NCI-H2227 treated with DMSO at 0.1 percent for 48 hours (cell line): Measurements from ENCODE around the gene FMO4.
"Not testable (repeated sequence)": the region's sequence is repeated elsewhere in the genome, so short reads cannot be mapped to it uniquely, and the experiment has no call there.

Experiments used
- DNase-seq: peaks from one replicate; lab custom pipeline; 2025; lab: John Stamatoyannopoulos, UW

Gene FMO4

DNA sequence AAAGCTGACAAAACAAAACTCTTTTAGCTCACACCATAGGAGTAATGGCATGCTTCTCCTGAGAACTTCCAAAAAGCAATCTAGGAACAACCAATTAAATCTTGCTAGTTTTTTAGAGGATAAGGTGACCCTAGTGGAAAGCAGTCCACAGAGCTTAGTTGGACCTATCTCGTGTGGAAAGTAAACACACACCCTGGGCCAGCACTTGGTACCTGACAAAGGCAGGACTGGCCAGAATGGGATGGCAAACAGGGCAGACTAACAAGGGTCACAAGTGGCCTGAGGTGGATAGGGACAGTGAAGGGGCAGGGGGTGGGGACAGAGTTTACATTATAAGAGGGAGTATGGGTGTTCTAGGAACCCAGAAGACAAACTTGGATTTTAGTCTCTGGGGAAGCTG, 22.0 kb downstream of the FMO4 start:
- DNase-seq: no peak

GRCh38 chr1:171339345-171339744, 25.4 kb downstream of the FMO4 start:
- DNase-seq: not testable (repeated sequence)

- no peak for DNase-seq
These were observed 29.9 kb downstream of the FMO4 start for GRCh38 chr1:171343727-171344472.

- DNase-seq: no peak
These were observed 30.5 kb downstream of the FMO4 start for GRCh38 chr1:171344473-171344820.

- DNase-seq: no peak
These were observed 31.6 kb downstream of the FMO4 start for GRCh38 chr1:171345536-171345935.

DNA sequence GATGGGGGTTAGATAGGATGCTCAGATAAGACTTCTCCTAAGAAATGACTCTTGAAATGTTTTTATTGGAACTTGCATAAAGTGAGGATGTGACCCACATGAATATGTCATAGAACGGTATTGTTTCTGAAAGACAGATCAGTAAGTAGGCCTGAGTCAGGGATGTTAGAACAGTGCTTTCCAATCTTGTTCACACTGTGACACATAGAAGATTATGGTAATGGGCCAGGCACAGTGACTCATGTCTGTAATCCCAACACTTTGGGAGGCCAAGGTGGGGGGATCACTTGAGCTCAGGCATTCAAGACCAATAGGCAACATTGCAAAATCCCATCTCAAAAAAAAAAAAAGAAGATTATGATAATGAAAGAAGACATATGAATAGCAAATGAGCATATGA, 32.9 kb downstream of the FMO4 start:
- no peak for DNase-seq

DNA sequence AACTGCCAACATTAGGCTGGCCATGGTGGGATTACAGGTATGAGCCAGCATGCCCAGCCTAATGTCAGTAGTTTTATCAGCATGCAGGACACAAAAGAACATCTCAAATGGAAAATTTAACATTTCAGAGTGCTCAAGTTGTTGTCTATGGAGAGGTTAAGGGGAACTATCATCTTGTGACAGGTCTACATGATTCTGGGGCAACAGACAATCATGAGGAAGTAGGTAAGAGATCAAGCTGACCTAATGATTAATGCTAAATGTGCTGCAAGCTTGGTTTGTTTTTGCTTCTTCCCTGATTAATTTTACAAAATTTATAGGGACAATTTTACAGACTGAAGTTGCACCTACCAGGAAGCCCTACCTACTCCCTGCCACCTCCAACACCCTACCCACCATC, 36.6 kb downstream of the FMO4 start:
- no peak for DNase-seq

DNA sequence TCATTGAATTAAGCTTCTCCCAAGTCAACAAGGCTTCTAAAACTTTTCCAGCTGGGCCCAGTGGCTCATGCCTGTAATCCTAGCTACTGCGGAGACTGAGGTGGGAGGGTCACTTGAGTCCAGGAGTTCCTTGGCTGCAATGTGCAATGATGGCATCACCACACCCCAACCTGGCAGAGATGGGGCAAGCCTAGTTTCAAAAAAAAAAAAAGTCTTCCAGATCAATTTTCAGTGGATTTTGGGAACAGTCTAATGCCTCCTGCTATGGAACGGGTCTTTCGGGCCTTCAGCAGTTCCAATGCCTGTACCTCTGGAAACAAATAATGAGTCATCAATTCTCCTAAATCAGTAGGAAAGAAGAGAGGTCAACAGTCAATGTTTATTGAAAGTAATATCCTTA, 38.0 kb downstream of the FMO4 start:
- DNase-seq: no peak

DNA sequence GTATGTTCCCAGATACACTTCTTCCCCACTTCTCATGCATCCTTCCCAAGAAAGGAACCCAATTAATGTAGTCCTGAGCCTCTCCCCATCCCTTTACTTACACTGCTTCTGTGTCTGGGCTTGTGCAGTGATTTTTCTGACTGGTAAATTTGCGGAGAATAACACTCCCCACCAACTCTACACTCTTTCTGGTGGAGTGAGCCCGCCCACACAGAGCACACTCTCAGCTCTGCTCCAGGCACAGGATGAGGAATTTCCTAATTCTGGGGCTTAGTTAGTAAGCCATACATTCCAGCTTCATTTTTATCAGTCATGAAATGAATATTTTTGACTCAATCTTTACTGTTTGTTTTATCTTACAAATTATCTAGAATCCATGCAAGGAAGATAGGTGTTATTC, 38.6 kb downstream of the FMO4 start:
- DNase-seq: no peak

DNA sequence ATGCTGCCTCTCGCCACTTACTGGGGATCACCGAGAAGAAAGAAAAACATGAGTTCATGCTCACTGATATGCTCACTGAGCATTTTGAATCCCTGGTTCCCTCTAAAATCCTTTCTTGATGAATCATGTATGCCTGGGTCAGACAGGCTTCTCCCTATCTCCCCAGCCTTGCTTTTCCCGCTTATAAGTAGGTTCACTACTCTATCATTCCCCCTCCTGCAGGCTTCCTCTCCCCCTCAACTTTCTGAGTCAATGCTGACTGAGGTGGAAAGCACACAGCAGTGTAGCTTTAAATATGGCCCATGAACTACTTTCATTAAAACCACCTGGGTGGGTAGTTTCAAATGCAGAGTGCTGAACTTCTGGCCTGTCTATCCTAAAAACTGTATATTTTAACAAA, 41.7 kb downstream of the FMO4 start:
- DNase-seq: no peak

DNA sequence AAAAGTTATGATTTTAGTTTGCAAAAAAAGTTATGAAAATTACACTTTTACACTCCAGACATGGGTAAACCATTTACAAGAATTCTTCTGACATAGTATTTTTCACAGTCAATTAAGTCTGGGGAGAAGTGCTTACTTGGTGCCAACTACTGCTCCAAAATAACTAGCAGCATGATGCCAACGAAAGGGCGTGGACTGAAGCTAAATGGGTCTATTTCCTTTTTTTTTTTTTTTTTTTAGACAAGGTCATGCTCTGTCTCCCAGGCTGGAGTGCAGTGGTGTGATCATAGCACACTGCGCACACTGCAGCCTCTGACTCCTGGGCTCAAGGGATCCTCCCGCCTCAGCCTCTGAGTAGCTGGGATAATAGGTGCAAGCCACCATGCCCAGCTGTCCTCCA, 43.2 kb downstream of the FMO4 start:
- no peak for DNase-seq

DNA sequence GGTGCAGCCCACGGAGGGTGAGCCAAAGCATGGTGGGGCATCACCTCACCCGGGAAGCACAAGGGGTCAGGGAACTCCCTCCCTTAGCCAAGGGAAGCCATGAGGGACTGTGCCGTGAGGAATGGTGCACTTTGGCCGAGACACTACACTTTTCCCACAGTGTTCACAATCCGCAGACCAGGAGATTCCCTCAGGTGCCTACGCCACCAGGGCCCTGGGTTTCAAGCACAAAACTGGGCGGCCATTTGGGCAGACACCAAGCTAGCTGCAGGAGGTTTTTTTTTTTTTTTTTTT, 45.3 kb downstream of the FMO4 start:
- DNase-seq: not testable (repeated sequence)

DNA sequence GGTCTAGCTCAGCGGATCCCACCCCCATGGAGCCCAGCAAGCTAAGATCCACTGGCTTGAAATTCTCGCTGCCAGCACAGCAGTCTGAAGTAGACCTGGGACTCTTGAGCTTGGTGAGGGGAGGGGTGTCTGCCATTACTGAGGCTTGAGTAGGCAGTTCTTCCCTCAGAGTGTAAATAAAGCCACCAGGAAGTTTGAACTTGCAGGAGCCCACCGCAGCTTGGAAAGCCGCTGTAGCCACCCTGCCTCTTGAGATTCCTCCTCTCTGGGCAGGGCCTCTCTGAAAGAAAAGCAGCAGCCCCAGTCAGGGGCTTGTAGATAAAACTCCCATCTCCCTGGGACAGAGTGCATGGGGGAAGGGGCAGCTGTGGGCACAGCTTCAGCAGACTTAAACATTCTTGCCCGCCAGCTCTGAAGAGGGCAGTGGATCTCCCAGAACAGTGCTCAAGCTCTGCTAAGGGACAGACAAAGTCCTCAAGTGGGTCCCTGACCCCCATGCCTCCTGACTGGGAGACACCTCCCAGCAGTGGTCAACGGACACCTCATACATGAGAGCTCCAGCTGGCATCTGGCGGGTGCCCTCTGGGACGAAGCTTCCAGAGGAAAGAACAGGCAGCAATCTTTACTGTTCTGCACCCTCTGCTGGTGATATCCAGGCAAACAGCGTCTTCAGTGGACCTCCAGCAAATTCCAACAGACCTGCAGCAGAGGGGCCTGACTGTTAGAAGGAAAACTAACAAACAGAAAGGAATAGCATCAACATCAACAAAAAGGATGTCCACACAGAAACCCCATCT, 45.9 kb downstream of the FMO4 start:
- not testable (repeated sequence) for DNase-seq

DNA sequence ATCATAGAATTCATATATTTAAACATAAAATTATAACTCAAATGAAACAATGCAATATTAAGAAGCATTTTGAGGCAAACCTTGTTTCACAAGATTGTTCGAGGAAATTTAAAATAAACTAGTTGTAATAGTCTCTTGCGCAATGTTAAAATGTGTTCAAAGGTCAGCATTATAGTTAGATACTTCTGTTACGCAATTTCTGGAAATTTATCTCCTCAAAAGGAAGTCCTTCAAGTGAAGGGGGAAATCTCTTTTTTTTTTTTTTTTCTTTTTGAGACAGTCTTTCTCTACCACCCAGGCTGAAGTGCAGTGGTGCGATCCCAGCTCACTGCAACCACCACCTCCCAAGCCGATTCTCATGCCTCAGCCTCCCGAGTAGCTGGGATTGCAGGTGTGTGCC, 52.1 kb downstream of the FMO4 start:
- no peak for DNase-seq

- DNase-seq: no peak
These were observed 52.8 kb downstream of the FMO4 start for GRCh38 chr1:171366816-171367215.

GRCh38 chr1:171367436-171367835, 53.5 kb downstream of the FMO4 start:
- DNase-seq: no peak

DNA sequence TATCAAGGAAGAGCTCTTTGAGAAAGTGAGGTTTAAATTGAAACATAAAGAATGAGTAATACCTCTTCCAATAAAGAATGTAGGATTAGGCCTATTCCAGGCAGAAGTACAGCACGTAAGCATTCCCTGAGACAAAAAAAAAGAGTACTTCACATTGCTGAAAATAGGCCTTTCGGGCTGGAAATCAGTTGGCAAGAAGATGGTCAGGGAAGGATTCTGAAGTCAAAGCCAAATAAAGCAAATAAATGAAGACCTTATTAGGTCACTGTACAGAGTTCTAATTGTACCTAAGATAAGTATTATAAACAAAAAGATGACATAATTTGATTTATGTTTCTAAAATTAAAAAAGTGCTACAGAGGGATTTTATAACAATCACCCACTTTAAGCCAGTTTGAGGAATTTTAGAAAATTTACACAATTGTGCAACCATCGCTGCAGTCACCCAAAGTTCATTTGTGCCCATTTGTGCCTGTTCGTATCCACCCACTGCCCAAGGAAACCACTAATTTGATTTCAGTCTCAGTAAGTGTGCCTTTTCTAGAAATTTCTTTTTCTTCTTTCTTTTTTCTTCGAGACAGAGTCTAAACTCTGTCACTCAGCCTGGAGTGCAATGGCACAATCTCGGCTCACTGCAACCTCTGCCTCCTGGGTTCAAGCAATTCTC, 58.6 kb downstream of the FMO4 start:
- DNase-seq: no peak

DNA sequence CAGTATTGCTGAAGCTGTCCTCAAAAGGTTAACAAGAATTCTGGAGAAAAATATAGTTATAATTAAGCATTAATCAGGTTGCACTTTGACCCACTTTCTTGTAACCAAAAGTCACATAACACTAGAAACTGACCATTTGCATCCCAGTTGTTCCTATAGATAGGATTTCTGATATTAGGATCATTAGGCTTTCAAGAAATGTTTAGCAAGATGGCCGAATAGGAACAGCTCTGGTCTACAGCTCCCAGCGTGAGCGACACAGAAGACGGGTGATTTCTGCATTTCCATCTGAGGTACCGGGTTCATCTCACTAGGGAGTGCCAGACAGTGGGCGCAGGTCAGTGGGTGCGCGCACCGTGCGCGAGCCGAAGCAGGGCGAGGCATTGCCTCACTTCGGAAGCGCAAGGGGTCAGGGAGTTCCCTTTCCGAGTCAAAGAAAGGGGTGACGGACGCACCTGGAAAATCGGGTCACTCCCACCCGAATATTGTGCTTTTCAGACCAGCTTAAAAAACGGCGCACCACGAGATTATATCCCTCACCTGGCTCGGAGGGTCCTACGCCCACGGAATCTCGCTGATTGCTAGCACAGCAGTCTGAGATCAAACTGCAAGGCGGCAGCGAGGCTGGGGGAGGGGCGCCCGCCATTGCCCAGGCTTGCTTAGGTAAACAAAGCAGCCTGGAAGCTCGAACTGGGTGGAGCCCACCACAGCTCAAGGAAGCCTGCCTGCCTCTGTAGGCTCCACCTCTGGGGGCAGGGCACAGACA, 59.6 kb downstream of the FMO4 start:
- DNase-seq: peak; percentile 24

DNA sequence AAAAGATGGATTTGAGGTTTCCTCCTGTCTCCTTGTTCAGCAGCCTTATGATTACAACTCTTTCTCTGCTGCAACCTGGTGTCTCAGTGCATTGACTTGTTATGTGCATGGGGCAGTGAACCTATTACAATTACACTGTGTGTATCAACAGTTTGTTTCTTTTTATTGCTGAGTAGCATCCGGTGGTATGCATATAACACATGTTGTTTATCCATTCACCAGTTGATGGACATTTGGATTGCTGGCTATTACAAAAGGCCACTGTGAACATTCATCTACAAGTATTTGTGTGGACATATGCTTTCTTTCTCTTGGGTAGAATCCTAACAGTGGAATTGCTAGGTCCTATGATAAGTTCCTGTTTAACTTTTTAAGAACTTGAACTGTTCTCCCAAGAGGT, 65.9 kb downstream of the FMO4 start:
- no peak for DNase-seq

DNA sequence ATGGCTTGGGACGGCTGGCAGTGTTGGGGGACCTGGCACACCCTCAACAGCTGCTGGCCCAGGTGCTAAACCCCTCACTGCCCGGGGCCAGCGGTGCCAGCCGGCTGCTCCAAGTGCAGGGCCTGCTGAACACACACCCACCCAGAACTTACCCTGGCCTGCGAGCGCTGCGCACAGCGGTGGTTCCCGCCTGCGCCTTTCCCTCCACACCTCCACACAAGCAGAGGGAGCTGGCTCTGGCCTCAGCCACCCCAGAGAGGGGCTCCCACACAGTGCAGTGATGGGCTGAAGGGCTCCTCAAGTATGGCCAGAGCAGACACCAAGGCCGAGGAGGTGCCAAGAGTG, 67.9 kb downstream of the FMO4 start:
- DNase-seq: no peak

DNA sequence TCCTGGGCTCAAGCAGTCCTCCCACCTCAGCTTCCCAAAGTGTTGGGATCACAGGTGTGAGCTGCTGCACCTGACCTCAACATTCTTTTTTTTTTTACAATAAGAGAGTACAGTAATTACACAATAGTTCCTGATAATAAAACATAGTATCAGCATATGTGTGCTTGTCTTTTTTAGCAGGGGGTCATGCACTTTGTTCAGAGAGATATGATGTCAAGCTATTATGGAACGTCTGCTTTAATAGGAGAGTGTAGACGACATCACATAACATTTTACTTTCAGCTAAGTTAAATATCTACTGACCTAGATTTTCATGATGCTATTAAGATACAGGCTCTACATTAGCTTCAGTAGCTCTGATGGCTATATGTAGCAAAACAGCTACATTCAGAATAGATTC, 70.5 kb downstream of the FMO4 start:
- no peak for DNase-seq

- no peak for DNase-seq
These were observed 75.2 kb downstream of the FMO4 start for GRCh38 chr1:171389171-171389570.

DNA sequence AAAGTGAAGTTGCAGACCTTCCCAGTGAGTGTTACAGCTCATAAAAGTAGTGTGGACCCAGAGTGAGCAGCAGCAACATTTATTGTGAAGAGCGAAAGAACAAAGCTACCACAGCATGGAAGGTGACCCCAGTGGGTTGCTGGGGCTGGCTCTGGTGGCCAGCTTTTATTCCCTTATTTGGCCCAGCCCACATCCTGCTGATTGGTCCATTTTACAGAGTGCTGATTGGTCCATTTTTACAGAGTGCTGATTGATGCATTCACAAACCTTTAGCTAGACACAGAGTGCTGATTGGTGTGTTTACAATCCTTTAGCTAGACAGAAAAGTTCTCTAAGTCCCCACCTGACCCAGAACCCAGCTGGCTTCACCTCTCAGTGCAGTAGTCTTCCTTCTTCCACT, 76.8 kb downstream of the FMO4 start:
- not testable (repeated sequence) for DNase-seq
